Heart right ventricle (tissue), 16 donors: Measurements from ENCODE around the gene CYTH1. TPM values are rescaled to one million over a fixed set of nuclear protein-coding genes. Genes with fewer than 3 reads are reported as not detected.

Source experiments
- ATAC-seq, 8 donors: fragments of 200-7000 bp; cut with Tn5 transposase; one replicate each; pipeline ENCODE4 v1.9.1; 2020; ENCODE audit warnings: mild to moderate bottlenecking in 8 of 8, moderate library complexity in 8 of 8, moderate number of reproducible peaks in 1 of 8
- DNase-seq, 2 donors: peaks; one replicate each; pipeline ENCODE4 v3.0.0-alpha.2; 2020
- H3K27ac ChIP-seq, 10 donors: fragments of 200-600 bp; sonication (generic) in 2 of 10; one replicate each; pipeline versions ENCODE4 v1.5.0 to v1.8.0; 2020 to 2022; ENCODE audit warnings: mild to moderate bottlenecking in 3 of 10
- H3K27me3 ChIP-seq, 7 donors: fragments of 200-600 bp; one replicate each; pipeline ENCODE4 v1.8.0; 2021 to 2022; ENCODE audit warnings: mild to moderate bottlenecking in 2 of 7
- H3K36me3 ChIP-seq, 9 donors: fragments of 200-600 bp; sonication (generic) in 1 of 9; one replicate each; pipeline versions ENCODE4 v1.5.0 to v1.8.0; 2020 to 2022; ENCODE audit warnings: mild to moderate bottlenecking in 2 of 9
- H3K4me1 ChIP-seq, 9 donors: fragments of 200-600 bp; sonication (generic) in 1 of 9; one replicate each; pipeline versions ENCODE4 v1.5.0 to v1.8.0; 2020 to 2022; ENCODE audit warnings: mild to moderate bottlenecking in 4 of 9
- H3K4me3 ChIP-seq, 10 donors: fragments of 200-600 bp; sonication (generic) in 2 of 10; one replicate each; pipeline versions ENCODE4 v1.5.0 to v1.8.0; 2020 to 2022; ENCODE audit warnings: mild to moderate bottlenecking in 7 of 10, moderate library complexity in 2 of 10
- H3K9me3 ChIP-seq, 11 donors: fragments of 200-600 bp in 10 of 11; sonication (generic) in 2 of 11; one replicate each; pipeline versions ENCODE4 v1.5.0 to v1.8.0; 2013 to 2022; ENCODE audit warnings: mild to moderate bottlenecking in 2 of 11, control low read depth in 1 of 11, moderate library complexity in 1 of 11
- WGBS, 2 donors: extraction: QIAGEN DNeasy Blood & Tissue Kit; methylation state at CpG; one replicate each; pipeline ENCODE4 v1.1.7; 2013; ENCODE audit warnings: inconsistent platforms in 1 of 2; 5-methylcytosine and 5-hydroxymethylcytosine counted together
- intact Hi-C, 10 donors: fragments of 100-400 bp; cut with DNase I; formaldehyde crosslinking; loops; one replicate each; pipeline versions ENCODE4 v1.11.1 to v1.14.2; 2022
- polyA plus RNA-seq, 2 donors: library from polyadenylated mRNA; stranded (reverse); fragments of 200-250 nt; gene quantifications; one replicate each; pipeline ENCODE4 v1.2.3, GENCODE V29; 2013
- total RNA-seq, 10 donors: library from RNA; stranded (reverse); fragmentation: NEBNext Ultra II Directional in 3 of 10; extraction: Animal tissue kit (Norgen Biotek cat#: 25700) in 3 of 10; gene quantifications; one replicate each; pipeline versions ENCODE4 v1.2.1 to v1.2.4, GENCODE V29; 2021 to 2023
- TF ChIP-seq, protein P1 (sequence below), 9 donors: fragments of 200-600 bp; sonication (generic) in 2 of 9; IDR thresholded peaks; one replicate each; pipeline versions ENCODE4 v1.5.0 to v1.8.0; 2021 to 2022; ENCODE audit warnings: antibody characterized with exemption in 9 of 9, mild to moderate bottlenecking in 5 of 9, moderate library complexity in 1 of 9
- donor health status: Arrhythmogenic right ventricular cardiomyopathy.
- donor health status: ischemic (EF 13 %, LVEDD 7.1; RV severe dilation, severe dysfunction).
- donor health status: healthy with polysubstance abuse.
- donor health status: DM: no; HTN: yes; CAD: no.
- donor health status: DM: no; HTN: no; CAD: no.
- donor health status: ischemic (EF 25% LVEDD 6.9; RV normal size, moderate dysfunction).
- donor health status: ischemic (EF 25% LVEDD 5.7; RV mildly dilated, moderate dysfunction).
- donor health status: healthy.
- donor health status: DM: yes; HTN: yes; CAD: no.
- donor health status: Ischemic cardiomyopathy.
- donor health status: ischemic (EF 35%, LVEDD 5.7; RV mildly dilated, moderate dysfunction).
- donor health status: nonischemic (EF 11% LVEDD 7.7; RV severe dilation, severe dysfunction).
- donor health status: DM: yes; HTN: yes; CAD: no.
- donor health status: PGD.
- donor health status: ischemic (EF 29% LVEDD 5.4; RV normal size, mild dysfunction).
- donor health status: nonischemic (EF 23%, LVEDD 6.1; RV moderate dilation, normal function).

The CYTH1 gene
- total and polyA plus RNA-seq, 12 donors = 22.3 to 46.9 (median 32.5) TPM

GRCh38 chr17:78802459-78802858 is 20.4 kb upstream of the CYTH1 start:
- ATAC-seq (no peak), DNase-seq (no peak)
- no peak overlapping the region for H3K27ac ChIP-seq
- peaks cover 0 to 38% (median 15%) of the 10 kb centered on the region in 9 donors for H3K4me1 ChIP-seq
- intact Hi-C loops = loop anchor here in 1 of 10 donors (10.0 kb wide), 1 partner anchor 308 kb away; no protein-coding TSS in a partner anchor
- peaks cover 0 to 96% (median 60%) of the 10 kb centered on the region in 9 donors for H3K36me3 ChIP-seq
- TF ChIP-seq, protein P1, sequence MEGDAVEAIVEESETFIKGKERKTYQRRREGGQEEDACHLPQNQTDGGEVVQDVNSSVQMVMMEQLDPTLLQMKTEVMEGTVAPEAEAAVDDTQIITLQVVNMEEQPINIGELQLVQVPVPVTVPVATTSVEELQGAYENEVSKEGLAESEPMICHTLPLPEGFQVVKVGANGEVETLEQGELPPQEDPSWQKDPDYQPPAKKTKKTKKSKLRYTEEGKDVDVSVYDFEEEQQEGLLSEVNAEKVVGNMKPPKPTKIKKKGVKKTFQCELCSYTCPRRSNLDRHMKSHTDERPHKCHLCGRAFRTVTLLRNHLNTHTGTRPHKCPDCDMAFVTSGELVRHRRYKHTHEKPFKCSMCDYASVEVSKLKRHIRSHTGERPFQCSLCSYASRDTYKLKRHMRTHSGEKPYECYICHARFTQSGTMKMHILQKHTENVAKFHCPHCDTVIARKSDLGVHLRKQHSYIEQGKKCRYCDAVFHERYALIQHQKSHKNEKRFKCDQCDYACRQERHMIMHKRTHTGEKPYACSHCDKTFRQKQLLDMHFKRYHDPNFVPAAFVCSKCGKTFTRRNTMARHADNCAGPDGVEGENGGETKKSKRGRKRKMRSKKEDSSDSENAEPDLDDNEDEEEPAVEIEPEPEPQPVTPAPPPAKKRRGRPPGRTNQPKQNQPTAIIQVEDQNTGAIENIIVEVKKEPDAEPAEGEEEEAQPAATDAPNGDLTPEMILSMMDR (IDR thresholded peaks at IDR 0.05) = no peak
- H3K4me3 ChIP-seq = no peak overlapping the region
- H3K9me3 ChIP-seq = no peaks in the 10 kb centered on the region
- H3K27me3 ChIP-seq = no peaks in the 10 kb centered on the region
- 95 to 96% methylated on average over 14 of the region's 14 CpGs for WGBS, 2 donors

DNA sequence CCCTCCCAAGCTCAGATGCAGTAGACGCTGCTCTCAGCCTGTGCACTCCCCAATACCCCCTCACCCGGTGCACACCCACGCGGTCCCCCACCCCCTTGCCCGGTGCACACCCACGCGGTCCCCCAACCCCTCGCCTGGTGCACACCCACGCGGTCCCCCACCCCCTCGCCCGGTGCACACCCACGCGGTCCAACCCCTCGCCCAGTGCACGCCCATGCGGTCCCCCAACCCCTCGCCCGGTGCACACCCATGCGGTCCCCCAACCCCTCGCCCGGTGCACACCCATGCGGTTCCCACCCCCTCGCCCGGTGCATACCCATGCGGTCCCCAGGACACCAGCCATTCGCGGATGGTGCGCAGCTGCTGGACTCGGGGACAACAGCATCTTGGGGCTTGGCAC is 19.9 kb upstream of the CYTH1 start:
- Histone ChIP-seq H3K27me3 (no peaks in the 10 kb centered on the region), H3K36me3 (peaks cover 0 to 96% (median 60%) of the 10 kb centered on the region in 9 donors), H3K9me3 (no peaks in the 10 kb centered on the region), H3K27ac (no peak overlapping the region), H3K4me1 (peaks cover 0 to 38% (median 15%) of the 10 kb centered on the region in 9 donors), H3K4me3 (no peak overlapping the region)
- ATAC-seq = no peak
- 96 to 97% methylated on average over 30 of the region's 30 CpGs for WGBS, 2 donors
- no peak for DNase-seq
- TF ChIP-seq, protein P1 (IDR thresholded peaks at IDR 0.05) = no peak
- intact Hi-C loops = loop anchor here in 1 of 10 donors (10.0 kb wide), 1 partner anchor 307 kb away; no protein-coding TSS in a partner anchor

- DNase-seq (no peak), ATAC-seq (no peak)
- H3K9me3 ChIP-seq = no peaks in the 10 kb centered on the region
- TF ChIP-seq, protein P1 (IDR thresholded peaks at IDR 0.05) = no peak
- peaks cover 0 to 96% (median 50%) of the 10 kb centered on the region in 9 donors for H3K36me3 ChIP-seq
- H3K4me3 ChIP-seq = no peak overlapping the region
- intact Hi-C loops = loop anchor here in 1 of 10 donors (10.0 kb wide), 1 partner anchor 306 kb away; no protein-coding TSS in a partner anchor
- WGBS, 2 donors = 94 to 96% methylated on average over 18 of the region's 18 CpGs
- peaks cover 3 to 45% (median 29%) of the 10 kb centered on the region in 9 donors for H3K4me1 ChIP-seq
- H3K27ac ChIP-seq = no peak overlapping the region
- no peaks in the 10 kb centered on the region for H3K27me3 ChIP-seq
Observed at GRCh38 chr17:78800132-78800931, 18.3 kb upstream of the CYTH1 start.

DNA sequence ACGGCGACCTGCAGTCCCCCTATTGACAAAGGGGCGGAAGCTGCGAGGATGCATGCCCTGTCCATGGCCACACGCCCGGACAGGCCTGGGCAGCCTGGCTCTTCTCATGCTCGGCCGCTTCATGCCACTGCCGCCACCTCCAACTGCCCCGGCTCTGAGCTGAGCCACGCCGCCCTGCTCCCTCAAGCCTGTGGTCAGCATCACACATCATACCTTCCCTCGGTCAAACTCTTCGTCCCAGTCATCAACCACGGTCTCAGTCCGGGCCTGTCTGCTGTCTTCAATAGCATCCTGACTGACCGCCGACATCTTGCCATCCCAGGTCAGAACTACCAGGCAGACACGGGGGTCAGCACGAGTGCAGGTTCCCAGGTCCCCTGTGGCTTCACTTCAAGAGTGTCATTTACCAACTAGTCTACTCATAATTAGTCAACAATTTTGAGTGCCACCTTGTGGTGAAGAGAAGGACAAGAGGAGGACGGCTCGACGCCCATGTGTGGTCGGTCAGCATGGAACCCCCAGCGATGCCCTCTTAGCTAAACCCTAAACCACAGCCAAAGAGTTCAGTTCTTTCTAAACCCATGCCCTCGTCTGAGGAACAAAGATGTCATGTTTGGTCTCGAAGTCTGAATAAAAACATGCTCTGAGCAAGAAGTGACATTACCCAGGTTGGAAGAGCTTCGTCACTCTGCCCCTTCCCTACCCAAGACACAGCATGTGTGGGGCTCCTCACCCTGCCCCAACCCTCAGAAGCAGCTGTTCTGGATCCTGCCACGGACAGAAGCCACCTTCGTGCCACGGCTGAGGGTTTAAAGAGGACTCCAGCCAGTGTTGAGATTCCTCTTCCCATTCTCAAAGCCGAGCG is 16.9 kb upstream of the CYTH1 start:
- Histone ChIP-seq H3K36me3 (peaks cover 0 to 96% (median 49%) of the 10 kb centered on the region in 9 donors), H3K27me3 (no peaks in the 10 kb centered on the region), H3K4me1 (peaks cover 3 to 39% (median 26%) of the 10 kb centered on the region in 9 donors), H3K27ac (no peak overlapping the region), H3K4me3 (no peak overlapping the region), H3K9me3 (no peaks in the 10 kb centered on the region)
- TF ChIP-seq, protein P1 (IDR thresholded peaks at IDR 0.05) = peak in 8 of 9 donors; percentile 24 to 63 (median 56)
- WGBS, 2 donors = 77 to 82% methylated on average over 33 of the region's 33 CpGs
- ATAC-seq (peak in 6 of 8 donors; percentile 18 to 44 (median 30)), DNase-seq (no peak)
- intact Hi-C loops = loop anchor here in 9 of 10 donors (1.0 to 10.0 kb wide), 6 partner anchors 82 to 304 kb away; no protein-coding TSS in a partner anchor
